Neutrophil (primary cell): ENCODE data around the gene FHOD3.

ENCODE experiments used
- H3K27ac ChIP-seq: fragments of 200-600 bp; sonication (generic); 2 replicates; pipeline ENCODE4 v1.5.1; 2016; ENCODE audit warnings: mild to moderate bottlenecking, moderate library complexity
- H3K27me3 ChIP-seq: fragments of 200-600 bp; sonication (generic); 2 replicates; pipeline ENCODE4 v1.6.0; 2016; ENCODE audit warnings: mild to moderate bottlenecking
- H3K36me3 ChIP-seq: fragments of 200-600 bp; sonication (generic); 2 replicates; pipeline ENCODE4 v1.5.1; 2017
- H3K4me1 ChIP-seq, 2 experiments: fragments of 200-600 bp in 1 of 2; sonication (generic) in 1 of 2; 1 replicate in 1 of 2; 2 replicates in 1 of 2; pipeline versions ENCODE4 v1.5.1 to v1.6.1; 2013 to 2016; ENCODE audit warnings: low read depth in 1 of 2, low read length in 1 of 2, mild to moderate bottlenecking in 1 of 2, moderate library complexity in 1 of 2; ENCODE audit not compliant: control insufficient read depth in 1 of 2, insufficient read depth in 1 of 2
- H3K4me3 ChIP-seq, 2 experiments: fragments of 200-600 bp in 1 of 2; sonication (generic) in 1 of 2; 1 replicate in 1 of 2; 2 replicates in 1 of 2; pipeline ENCODE4 v1.5.1; 2013 to 2016; ENCODE audit warnings: low read depth in 1 of 2, low read length in 1 of 2, mild to moderate bottlenecking in 1 of 2, moderate library complexity in 1 of 2
- H3K9me3 ChIP-seq: fragments of 200-600 bp; sonication (generic); 2 replicates; pipeline ENCODE4 v1.5.1; 2016
- CTCF ChIP-seq: fragments of 200-600 bp; sonication (generic); IDR thresholded peaks from 2 replicates; pipeline ENCODE4 v1.5.1; 2016; ENCODE audit warnings: antibody characterized with exemption

FHOD3 gene

GRCh38 chr18:36392979-36393287, 95.4 kb downstream of the FHOD3 start:
- TF ChIP-seq CTCF: no peak
- Histone ChIP-seq H3K36me3 (no peaks in the 10 kb centered on the region), H3K9me3 (no peaks in the 10 kb centered on the region), H3K27me3 (no peaks in the 10 kb centered on the region), H3K27ac (no peak overlapping the region), H3K4me3 (no peak overlapping the region), H3K4me1 (no peaks in the 10 kb centered on the region)

GRCh38 chr18:36394486-36394885, 97.0 kb downstream of the FHOD3 start:
- no peak for TF ChIP-seq CTCF
- Histone ChIP-seq H3K4me1 (no peaks in the 10 kb centered on the region), H3K27me3 (no peaks in the 10 kb centered on the region), H3K36me3 (no peaks in the 10 kb centered on the region), H3K4me3 (no peak overlapping the region), H3K9me3 (no peaks in the 10 kb centered on the region), H3K27ac (no peak overlapping the region)

GRCh38 chr18:36396190-36396589, 98.7 kb downstream of the FHOD3 start:
- Histone ChIP-seq H3K27ac (no peak overlapping the region), H3K9me3 (no peaks in the 10 kb centered on the region), H3K27me3 (no peaks in the 10 kb centered on the region), H3K4me1 (no peaks in the 10 kb centered on the region), H3K4me3 (no peak overlapping the region), H3K36me3 (no peaks in the 10 kb centered on the region)
- no peak for TF ChIP-seq CTCF

GRCh38 chr18:36397033-36397432, 99.5 kb downstream of the FHOD3 start:
- Histone ChIP-seq H3K27ac (no peak overlapping the region), H3K27me3 (no peaks in the 10 kb centered on the region), H3K9me3 (no peaks in the 10 kb centered on the region), H3K4me1 (no peaks in the 10 kb centered on the region), H3K4me3 (no peak overlapping the region), H3K36me3 (no peaks in the 10 kb centered on the region)
- no peak for TF ChIP-seq CTCF

- Histone ChIP-seq H3K9me3 (no peaks in the 10 kb centered on the region), H3K27me3 (no peaks in the 10 kb centered on the region), H3K36me3 (no peaks in the 10 kb centered on the region), H3K4me1 (no peaks in the 10 kb centered on the region), H3K27ac (no peak overlapping the region), H3K4me3 (no peak overlapping the region)
- no peak for TF ChIP-seq CTCF
Measured at GRCh38 chr18:36398419-36398818, 100.9 kb downstream of the FHOD3 start.

GRCh38 chr18:36399055-36399454, 101.5 kb downstream of the FHOD3 start:
- Histone ChIP-seq H3K4me1 (no peaks in the 10 kb centered on the region), H3K9me3 (no peaks in the 10 kb centered on the region), H3K36me3 (no peaks in the 10 kb centered on the region), H3K4me3 (no peak overlapping the region), H3K27ac (no peak overlapping the region), H3K27me3 (no peaks in the 10 kb centered on the region)
- no peak for TF ChIP-seq CTCF
